HG02759 (cell line): ENCODE data around the gene CORO2A.
"Not testable (repeated sequence)": the region's sequence is repeated elsewhere in the genome, so short reads cannot be mapped to it uniquely, and the experiment has no call there.

ENCODE experiments used
- ATAC-seq: cut with Tn5 transposase; IDR thresholded peaks from one replicate; pipeline ENCODE4 v1.9.1; 2021; ENCODE audit warnings: mild to moderate bottlenecking, moderate library complexity; ENCODE audit not compliant: unreplicated experiment

CORO2A gene

GRCh38 chr9:98191671-98192502, 550 bp downstream of the CORO2A start:
- peak; percentile 28 for ATAC-seq

GRCh38 chr9:98191181-98191608, 1.2 kb downstream of the CORO2A start:
- ATAC-seq = no peak

GRCh38 chr9:98190757-98191105, 1.7 kb downstream of the CORO2A start:
- ATAC-seq = no peak

- ATAC-seq = no peak
Measured at GRCh38 chr9:98189412-98189811, 3.0 kb downstream of the CORO2A start.

GRCh38 chr9:98187926-98188325, 4.5 kb downstream of the CORO2A start:
- no peak for ATAC-seq

GRCh38 chr9:98186236-98186635, 6.2 kb downstream of the CORO2A start:
- no peak for ATAC-seq

GRCh38 chr9:98185611-98186171, 6.7 kb downstream of the CORO2A start:
- no peak for ATAC-seq

- no peak for ATAC-seq
Measured at GRCh38 chr9:98185021-98185567, 7.3 kb downstream of the CORO2A start.

GRCh38 chr9:98184326-98184725, 8.1 kb downstream of the CORO2A start:
- ATAC-seq = no peak

- no peak for ATAC-seq
Measured at GRCh38 chr9:98182889-98183599, 9.4 kb downstream of the CORO2A start.

GRCh38 chr9:98182069-98182820, 10.2 kb downstream of the CORO2A start:
- no peak for ATAC-seq

- no peak for ATAC-seq
Measured at GRCh38 chr9:98181746-98182068, 10.7 kb downstream of the CORO2A start.

GRCh38 chr9:98180996-98181395, 11.4 kb downstream of the CORO2A start:
- no peak for ATAC-seq

GRCh38 chr9:98178874-98179850, 13.3 kb downstream of the CORO2A start:
- no peak for ATAC-seq

- no peak for ATAC-seq
Measured at GRCh38 chr9:98176391-98177259, 15.8 kb downstream of the CORO2A start.

- no peak for ATAC-seq
Measured at GRCh38 chr9:98175762-98176161, 16.7 kb downstream of the CORO2A start.

GRCh38 chr9:98175028-98175569, 17.3 kb downstream of the CORO2A start:
- ATAC-seq = no peak

- not testable (repeated sequence) for ATAC-seq
Measured at GRCh38 chr9:98174502-98174918, 17.9 kb downstream of the CORO2A start.

GRCh38 chr9:98173181-98173580, 19.3 kb downstream of the CORO2A start:
- ATAC-seq = no peak
